Measurements from ENCODE around the gene FANCM.
A peak's percentile ranks its signal among the peaks of the same experiment; 100 is the strongest.

Gene FANCM, protein sequence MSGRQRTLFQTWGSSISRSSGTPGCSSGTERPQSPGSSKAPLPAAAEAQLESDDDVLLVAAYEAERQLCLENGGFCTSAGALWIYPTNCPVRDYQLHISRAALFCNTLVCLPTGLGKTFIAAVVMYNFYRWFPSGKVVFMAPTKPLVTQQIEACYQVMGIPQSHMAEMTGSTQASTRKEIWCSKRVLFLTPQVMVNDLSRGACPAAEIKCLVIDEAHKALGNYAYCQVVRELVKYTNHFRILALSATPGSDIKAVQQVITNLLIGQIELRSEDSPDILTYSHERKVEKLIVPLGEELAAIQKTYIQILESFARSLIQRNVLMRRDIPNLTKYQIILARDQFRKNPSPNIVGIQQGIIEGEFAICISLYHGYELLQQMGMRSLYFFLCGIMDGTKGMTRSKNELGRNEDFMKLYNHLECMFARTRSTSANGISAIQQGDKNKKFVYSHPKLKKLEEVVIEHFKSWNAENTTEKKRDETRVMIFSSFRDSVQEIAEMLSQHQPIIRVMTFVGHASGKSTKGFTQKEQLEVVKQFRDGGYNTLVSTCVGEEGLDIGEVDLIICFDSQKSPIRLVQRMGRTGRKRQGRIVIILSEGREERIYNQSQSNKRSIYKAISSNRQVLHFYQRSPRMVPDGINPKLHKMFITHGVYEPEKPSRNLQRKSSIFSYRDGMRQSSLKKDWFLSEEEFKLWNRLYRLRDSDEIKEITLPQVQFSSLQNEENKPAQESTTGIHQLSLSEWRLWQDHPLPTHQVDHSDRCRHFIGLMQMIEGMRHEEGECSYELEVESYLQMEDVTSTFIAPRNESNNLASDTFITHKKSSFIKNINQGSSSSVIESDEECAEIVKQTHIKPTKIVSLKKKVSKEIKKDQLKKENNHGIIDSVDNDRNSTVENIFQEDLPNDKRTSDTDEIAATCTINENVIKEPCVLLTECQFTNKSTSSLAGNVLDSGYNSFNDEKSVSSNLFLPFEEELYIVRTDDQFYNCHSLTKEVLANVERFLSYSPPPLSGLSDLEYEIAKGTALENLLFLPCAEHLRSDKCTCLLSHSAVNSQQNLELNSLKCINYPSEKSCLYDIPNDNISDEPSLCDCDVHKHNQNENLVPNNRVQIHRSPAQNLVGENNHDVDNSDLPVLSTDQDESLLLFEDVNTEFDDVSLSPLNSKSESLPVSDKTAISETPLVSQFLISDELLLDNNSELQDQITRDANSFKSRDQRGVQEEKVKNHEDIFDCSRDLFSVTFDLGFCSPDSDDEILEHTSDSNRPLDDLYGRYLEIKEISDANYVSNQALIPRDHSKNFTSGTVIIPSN (N-terminal part only)

DNA sequence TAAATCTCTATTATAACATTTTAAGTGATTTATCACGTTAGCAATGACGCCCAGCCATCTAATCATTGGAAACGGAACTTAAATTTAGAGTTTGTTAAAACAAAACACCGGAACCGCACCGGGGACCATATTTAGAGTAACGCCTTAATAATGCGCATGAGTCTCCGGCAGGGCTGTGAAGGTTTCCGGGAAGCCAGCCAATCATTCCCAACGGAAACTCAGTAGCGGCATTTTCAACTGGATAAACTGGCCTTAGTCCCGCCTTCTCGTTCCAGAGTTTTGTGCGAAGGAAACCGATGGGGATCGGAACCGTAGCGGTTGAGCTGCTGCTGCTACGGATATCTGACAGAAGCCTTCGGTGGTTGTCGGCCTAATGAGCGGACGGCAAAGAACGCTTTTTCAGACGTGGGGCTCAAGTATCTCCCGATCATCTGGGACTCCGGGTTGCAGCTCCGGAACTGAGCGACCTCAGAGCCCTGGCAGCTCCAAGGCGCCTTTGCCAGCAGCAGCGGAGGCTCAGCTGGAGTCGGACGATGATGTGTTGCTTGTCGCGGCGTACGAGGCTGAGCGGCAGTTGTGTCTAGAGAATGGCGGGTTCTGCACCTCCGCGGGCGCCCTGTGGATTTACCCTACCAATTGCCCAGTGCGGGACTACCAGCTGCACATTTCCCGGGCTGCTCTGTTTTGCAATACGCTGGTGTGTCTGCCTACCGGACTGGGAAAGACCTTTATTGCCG lies at the start of gene FANCM:
TSS of gene FANCM (plus strand) at position 272 of the 737 bp plus-strand sequence. CDS start at position 374, 102 bp downstream.
- peak; percentile 94 for DNase-seq (ENCODE audit: extremely low read depth, low read depth)
- TF ChIP-seq, protein P1, sequence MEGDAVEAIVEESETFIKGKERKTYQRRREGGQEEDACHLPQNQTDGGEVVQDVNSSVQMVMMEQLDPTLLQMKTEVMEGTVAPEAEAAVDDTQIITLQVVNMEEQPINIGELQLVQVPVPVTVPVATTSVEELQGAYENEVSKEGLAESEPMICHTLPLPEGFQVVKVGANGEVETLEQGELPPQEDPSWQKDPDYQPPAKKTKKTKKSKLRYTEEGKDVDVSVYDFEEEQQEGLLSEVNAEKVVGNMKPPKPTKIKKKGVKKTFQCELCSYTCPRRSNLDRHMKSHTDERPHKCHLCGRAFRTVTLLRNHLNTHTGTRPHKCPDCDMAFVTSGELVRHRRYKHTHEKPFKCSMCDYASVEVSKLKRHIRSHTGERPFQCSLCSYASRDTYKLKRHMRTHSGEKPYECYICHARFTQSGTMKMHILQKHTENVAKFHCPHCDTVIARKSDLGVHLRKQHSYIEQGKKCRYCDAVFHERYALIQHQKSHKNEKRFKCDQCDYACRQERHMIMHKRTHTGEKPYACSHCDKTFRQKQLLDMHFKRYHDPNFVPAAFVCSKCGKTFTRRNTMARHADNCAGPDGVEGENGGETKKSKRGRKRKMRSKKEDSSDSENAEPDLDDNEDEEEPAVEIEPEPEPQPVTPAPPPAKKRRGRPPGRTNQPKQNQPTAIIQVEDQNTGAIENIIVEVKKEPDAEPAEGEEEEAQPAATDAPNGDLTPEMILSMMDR (IDR thresholded peaks at IDR 0.05; ENCODE audit: low read depth, low read length), result no peak

DNA sequence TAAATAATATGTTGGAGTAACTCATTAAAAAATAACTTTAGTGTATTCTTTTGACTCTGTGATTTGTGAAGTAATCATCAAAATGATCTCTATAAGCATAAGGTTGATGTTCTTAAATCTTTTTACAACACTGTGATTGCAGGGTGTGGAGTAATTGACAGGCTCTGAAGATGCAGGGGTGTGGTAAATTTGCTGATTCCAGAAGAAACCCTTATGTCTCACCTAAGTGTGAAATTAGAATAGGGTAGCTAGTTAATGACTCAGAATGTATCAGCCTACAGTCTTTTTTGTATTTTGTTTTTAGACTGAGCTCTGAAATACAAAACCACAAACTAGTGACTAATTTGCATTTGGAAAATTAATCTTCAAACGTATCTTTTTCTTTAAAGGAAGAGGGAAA lies 45.9 kb upstream of the FANCM start:
- no peak for DNase-seq (ENCODE audit: extremely low read depth, low read depth)
- TF ChIP-seq, protein P1 (IDR thresholded peaks at IDR 0.05; ENCODE audit: low read depth, low read length), result no peak

DNA sequence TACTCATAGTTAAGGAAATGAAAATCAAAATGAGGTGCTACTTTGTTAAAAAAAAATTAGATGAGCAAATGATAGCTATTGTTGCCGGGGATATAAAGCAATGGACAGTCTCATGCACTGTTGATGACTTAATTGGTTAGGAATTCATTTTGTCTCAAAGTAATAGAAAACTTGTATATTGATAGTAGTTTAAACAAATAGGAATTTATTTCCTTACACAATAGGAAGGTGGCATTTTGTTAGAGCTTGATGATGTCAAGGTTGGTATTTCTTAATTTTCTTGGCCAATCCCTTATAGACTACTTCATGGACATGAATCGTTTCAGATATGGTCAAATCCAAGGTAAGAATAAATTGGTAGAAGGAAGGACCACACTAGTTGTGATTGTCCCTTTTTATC lies 44.0 kb upstream of the FANCM start:
- no peak for DNase-seq (ENCODE audit: extremely low read depth, low read depth)
- TF ChIP-seq, protein P1 (IDR thresholded peaks at IDR 0.05; ENCODE audit: low read depth, low read length), result no peak

DNA sequence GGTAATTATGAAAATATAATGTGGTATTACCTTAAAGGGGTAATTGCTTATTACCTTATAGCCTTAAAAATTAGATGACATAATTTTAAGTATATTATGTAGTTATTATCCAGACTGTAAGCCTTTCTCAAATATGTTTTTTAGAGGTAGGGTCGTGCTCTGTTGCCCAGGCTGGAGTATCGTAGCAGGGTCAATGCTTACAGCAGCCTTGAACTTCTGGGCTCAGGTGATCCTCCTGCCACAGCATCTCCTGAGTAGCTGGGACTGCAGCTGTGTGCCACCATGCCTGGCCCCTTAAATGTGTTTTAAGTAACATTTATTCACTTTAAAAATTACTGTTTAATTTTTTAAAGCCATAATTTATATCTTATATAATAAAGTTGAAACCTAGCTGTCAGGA lies 41.5 kb upstream of the FANCM start:
- TF ChIP-seq, protein P1 (IDR thresholded peaks at IDR 0.05; ENCODE audit: low read depth, low read length), result no peak

DNA sequence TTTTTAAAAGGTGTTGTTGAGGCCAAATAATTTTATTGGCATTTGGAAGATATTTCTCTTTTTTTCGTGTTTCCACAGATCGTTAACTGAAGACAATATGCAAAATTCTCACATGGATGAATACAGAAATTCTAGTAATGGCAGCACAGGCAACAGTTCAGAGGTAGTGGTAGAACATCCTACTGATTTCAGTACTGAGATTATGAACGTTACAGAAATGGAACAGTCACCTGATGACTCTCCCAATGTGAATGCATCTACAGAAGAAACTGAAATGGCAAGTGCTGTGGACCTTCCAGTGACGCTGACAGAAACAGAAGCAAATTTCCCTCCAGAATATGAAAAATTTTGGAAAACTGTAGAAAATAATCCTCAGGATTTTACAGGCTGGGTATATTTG lies 40.6 kb upstream of the FANCM start:
- TF ChIP-seq, protein P1 (IDR thresholded peaks at IDR 0.05; ENCODE audit: low read depth, low read length), result no peak
- no peak for DNase-seq (ENCODE audit: extremely low read depth, low read depth)

More for the DNA sequence above, 41.5 kb upstream of the FANCM start:
- no peak for DNase-seq (ENCODE audit: extremely low read depth, low read depth)

DNA sequence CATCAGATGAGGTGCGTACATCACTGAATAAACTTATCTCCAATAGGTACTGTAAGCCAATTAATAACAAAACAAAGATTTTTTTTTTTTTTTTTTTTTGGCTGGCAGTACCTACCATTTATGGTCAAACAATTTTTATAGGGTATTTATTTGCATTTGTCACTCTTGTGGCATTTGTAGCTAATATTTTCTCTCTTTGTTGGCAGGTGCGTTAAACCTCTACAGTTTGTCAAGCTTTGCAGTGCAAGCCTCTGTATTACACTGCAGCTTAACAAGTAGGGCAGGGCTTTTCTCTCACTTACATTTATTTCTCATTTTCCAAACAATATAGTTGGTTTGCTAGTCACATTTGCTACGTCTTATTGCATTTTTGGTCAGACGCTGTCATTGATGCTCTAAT lies 39.5 kb upstream of the FANCM start:
- no peak for DNase-seq (ENCODE audit: extremely low read depth, low read depth)
- TF ChIP-seq, protein P1 (IDR thresholded peaks at IDR 0.05; ENCODE audit: low read depth, low read length), result no peak

All from AG09319 (cell line).